ENCODE measurements around the gene THAP4. TPM values are rescaled to one million over a fixed set of nuclear protein-coding genes. Genes with fewer than 3 reads are reported as not detected.

THAP4 gene
- total and polyA plus RNA-seq, 8 donors = 16.0 to 172 (median 49.3) TPM

DNA sequence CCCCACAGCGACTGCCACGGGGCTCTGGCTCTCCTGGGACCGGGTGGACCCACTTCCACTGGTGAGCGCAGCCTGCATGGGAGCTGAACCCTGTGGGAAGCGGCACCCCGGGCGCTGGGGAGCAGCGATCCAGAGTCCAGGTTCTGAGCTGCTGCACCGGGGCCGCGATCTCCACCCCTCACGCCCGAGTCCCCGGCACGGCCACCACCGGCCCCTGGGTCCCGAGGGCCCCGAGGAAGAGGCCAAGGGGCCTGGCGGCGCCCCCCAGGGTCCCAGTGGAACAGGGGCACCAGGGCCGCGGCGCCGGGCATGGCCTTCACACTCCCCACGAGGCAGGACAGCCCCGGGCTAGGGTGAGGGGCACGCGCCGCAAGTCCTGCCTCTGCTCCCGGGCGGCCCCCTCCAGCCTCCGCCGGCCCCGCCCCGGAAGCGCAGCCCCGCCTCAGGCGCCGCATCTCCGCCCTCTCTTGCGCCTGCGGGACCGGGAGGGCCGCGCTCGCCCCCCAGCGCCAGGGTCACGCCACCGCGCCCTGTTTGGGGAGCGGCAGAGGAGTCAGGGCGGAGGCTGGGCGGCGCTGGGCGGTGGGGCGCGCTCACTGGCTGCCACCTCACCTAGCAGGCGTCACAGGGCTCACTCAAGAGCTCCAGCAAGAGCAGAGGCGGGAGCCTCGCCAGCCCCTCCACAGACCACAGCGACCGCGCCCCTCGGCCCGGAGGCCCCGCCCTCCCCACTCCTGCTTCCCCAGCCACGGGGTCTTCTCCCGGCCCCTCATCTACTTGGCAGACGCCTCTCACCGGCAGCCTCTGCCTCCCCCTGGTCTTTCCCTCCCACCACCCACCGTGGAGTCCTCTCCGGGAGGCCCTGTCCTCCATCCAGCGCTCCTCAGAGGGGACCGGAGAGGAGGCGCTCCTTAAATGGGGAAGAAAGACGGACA, 26.8 kb downstream of the THAP4 start:
- DNase-seq = peak; percentile 90 to 97
- no peaks in the 10 kb centered on the region for H3K9me3 ChIP-seq
- intact Hi-C loops (cut with DNase I; ENCODE audit: low total_unique reads) = no loop called here
- TF ChIP-seq POLR2A (IDR thresholded peaks at IDR 0.05) (no peak), POLR2AphosphoS5 (IDR thresholded peaks at IDR 0.05) (peak; percentile 51 to 80 (median 58)), EP300 (IDR thresholded peaks at IDR 0.05) (no peak)
- TF ChIP-seq, protein P1, sequence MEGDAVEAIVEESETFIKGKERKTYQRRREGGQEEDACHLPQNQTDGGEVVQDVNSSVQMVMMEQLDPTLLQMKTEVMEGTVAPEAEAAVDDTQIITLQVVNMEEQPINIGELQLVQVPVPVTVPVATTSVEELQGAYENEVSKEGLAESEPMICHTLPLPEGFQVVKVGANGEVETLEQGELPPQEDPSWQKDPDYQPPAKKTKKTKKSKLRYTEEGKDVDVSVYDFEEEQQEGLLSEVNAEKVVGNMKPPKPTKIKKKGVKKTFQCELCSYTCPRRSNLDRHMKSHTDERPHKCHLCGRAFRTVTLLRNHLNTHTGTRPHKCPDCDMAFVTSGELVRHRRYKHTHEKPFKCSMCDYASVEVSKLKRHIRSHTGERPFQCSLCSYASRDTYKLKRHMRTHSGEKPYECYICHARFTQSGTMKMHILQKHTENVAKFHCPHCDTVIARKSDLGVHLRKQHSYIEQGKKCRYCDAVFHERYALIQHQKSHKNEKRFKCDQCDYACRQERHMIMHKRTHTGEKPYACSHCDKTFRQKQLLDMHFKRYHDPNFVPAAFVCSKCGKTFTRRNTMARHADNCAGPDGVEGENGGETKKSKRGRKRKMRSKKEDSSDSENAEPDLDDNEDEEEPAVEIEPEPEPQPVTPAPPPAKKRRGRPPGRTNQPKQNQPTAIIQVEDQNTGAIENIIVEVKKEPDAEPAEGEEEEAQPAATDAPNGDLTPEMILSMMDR (IDR thresholded peaks at IDR 0.05) = peak in 4 of 7 experiments; percentile 23 to 77 (median 58)
- H3K4me3 ChIP-seq = peak overlapping the region; percentile 53 to 63 (median 55)
- peaks cover 7 to 39% (median 31%) of the 10 kb centered on the region in 4 donors for H3K4me1 ChIP-seq
- WGBS, 5 donors = 5 to 25% (median 6%) methylated on average over 21 to 76 of the region's 76 CpGs
- H3K27ac ChIP-seq = peak overlapping the region; percentile 53 to 86 (median 75)
- H3K36me3 ChIP-seq = peaks cover 9 to 29% (median 25%) of the 10 kb centered on the region in 4 donors
- no peaks in the 10 kb centered on the region for H3K27me3 ChIP-seq

DNA sequence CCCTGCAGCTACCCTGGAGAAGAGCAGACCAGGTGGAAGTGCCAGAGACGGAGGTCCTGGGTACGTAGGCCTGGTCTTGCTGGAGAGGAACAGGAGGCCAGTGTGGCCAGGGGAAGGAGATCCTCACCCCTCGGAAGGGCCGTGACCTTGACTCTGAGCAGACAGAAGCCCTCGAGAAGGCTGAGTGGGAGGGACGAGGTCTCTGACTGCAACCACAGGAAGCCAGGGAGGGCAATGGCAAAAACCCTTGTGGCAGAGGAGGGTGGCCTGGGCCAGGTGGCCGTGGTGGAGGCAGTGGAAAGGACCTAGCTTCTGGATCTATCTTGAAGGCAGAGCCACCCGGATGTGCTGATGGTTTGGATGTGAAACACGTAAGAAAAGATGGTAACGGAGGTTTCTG, 28.1 kb downstream of the THAP4 start:
- intact Hi-C loops (cut with DNase I; ENCODE audit: low total_unique reads) = no loop called here
- Histone ChIP-seq H3K9me3 (no peaks in the 10 kb centered on the region), H3K4me3 (no peak overlapping the region), H3K36me3 (peaks cover 13 to 42% (median 37%) of the 10 kb centered on the region in 4 donors), H3K27ac (no peak overlapping the region), H3K27me3 (no peaks in the 10 kb centered on the region), H3K4me1 (peaks cover 6 to 33% (median 29%) of the 10 kb centered on the region in 4 donors)
- no peak for TF ChIP-seq POLR2A (IDR thresholded peaks at IDR 0.05)
- TF ChIP-seq, protein P1 (IDR thresholded peaks at IDR 0.05) = no peak
- TF ChIP-seq POLR2AphosphoS5 (IDR thresholded peaks at IDR 0.05) = no peak
- TF ChIP-seq EP300 (IDR thresholded peaks at IDR 0.05) = no peak
- WGBS, 5 donors = 74 to 87% (median 82%) methylated on average over 10 of the region's 10 CpGs
- no peak for DNase-seq

DNA sequence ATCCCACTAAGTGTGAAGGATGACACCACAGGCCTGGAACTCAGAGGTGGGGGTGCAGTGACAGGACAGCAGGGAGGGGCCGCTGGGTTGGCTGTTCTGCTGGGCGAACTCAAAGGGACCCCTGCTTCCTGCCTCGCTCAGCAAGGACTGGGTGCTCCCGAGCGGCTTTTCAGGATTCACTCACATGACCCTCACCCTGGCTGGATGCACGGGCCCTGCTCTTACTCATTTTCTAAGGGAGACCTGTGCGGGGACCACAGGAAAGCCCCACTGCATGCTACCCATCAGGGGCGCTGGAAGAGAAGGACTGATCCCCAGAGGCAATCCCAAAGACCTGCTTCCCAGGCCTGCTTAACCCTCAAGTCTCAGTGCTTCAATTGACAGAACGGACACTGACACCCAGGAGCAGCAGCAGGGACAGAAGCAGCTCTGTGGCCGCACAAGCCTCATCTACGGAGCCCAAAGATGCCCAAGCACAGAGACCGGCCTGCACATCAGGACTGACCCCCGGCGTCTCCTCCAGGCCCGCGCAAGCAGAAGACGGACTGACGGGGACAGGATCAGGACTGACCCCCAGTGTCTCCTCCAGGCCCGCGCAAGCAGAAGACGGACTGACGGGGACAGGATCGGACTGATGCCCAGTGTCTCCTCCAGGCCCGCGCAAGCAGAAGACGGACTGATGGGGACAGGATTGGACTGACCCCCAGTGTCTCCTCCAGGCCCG, 29.6 kb downstream of the THAP4 start:
- no peaks in the 10 kb centered on the region for H3K27me3 ChIP-seq
- 94 to 98% (median 96%) methylated on average over 25 to 27 of the region's 27 CpGs for WGBS, 5 donors
- peaks cover 20 to 57% (median 49%) of the 10 kb centered on the region in 4 donors for H3K36me3 ChIP-seq
- no peak overlapping the region for H3K4me3 ChIP-seq
- intact Hi-C loops (cut with DNase I; ENCODE audit: low total_unique reads) = no loop called here
- H3K4me1 ChIP-seq = peaks cover 6 to 29% (median 22%) of the 10 kb centered on the region in 4 donors
- H3K27ac ChIP-seq = no peak overlapping the region
- no peaks in the 10 kb centered on the region for H3K9me3 ChIP-seq
- no peak for DNase-seq
- TF ChIP-seq, protein P1 (IDR thresholded peaks at IDR 0.05) = no peak
- TF ChIP-seq POLR2AphosphoS5 (IDR thresholded peaks at IDR 0.05) (no peak), EP300 (IDR thresholded peaks at IDR 0.05) (no peak), POLR2A (IDR thresholded peaks at IDR 0.05) (no peak)

DNA sequence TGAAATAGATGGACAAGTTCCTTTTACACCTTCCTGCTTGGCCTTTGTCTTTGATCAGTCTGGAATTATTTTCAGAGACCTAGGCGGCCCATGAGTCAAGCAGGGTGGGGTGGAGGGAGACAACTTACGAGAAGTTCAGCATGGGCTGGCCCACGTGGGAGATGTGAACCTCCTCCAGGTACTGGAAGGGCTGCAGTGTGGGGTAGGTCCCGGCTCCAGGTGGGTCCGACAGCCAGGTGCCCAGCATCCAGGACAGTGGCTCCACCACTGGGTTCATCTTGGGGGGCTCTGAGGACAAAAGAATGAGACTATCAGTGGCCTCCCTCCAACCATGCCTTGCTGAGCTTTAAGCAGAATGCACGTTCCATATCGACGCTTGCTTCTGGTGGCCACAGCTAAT, 30.8 kb downstream of the THAP4 start:
- H3K36me3 ChIP-seq = peaks cover 28 to 69% (median 60%) of the 10 kb centered on the region in 4 donors
- intact Hi-C loops (cut with DNase I; ENCODE audit: low total_unique reads) = no loop called here
- TF ChIP-seq POLR2A (IDR thresholded peaks at IDR 0.05) (no peak), POLR2AphosphoS5 (IDR thresholded peaks at IDR 0.05) (no peak), EP300 (IDR thresholded peaks at IDR 0.05) (no peak)
- TF ChIP-seq, protein P1 (IDR thresholded peaks at IDR 0.05) = no peak

More for the DNA sequence above, 30.8 kb downstream of the THAP4 start:
- no peak for DNase-seq
- peaks cover 6 to 22% (median 20%) of the 10 kb centered on the region in 4 donors for H3K4me1 ChIP-seq
- H3K27me3 ChIP-seq = no peaks in the 10 kb centered on the region
- 95 to 97% (median 96%) methylated on average over 6 to 8 of the region's 8 CpGs for WGBS, 5 donors
- H3K9me3 ChIP-seq = no peaks in the 10 kb centered on the region
- H3K4me3 ChIP-seq = no peak overlapping the region
- H3K27ac ChIP-seq = no peak overlapping the region

All from stomach (tissue), 9 donors.